Epithelial cell of esophagus (primary cell): ENCODE data around the gene TDRKH.
A peak's percentile ranks its signal among the peaks of the same experiment; 100 is the strongest.

ENCODE experiments used
- DNase-seq: peaks from one replicate; pipeline ENCODE4 v3.0.0; 2010; ENCODE audit warnings: low read depth
- H3K4me3 ChIP-seq: 2 replicates; pipeline ENCODE4 v1.5.1; 2011; ENCODE audit warnings: mild to moderate bottlenecking, low read length, control low read depth
- CTCF ChIP-seq: IDR thresholded peaks from 2 replicates; pipeline ENCODE4 v1.5.1; 2011; ENCODE audit warnings: low read depth, mild to moderate bottlenecking, low read length, control low read depth, inconsistent platforms; ENCODE audit not compliant: insufficient read depth; ENCODE audit errors: missing control alignments

Gene TDRKH

GRCh38 chr1:151837197-151837596 is 46.9 kb upstream of the TDRKH start:
- DNase-seq: no peak
- H3K4me3 ChIP-seq: no peak overlapping the region
- no peak for TF ChIP-seq CTCF

- H3K4me3 ChIP-seq: no peak overlapping the region
- no peak for TF ChIP-seq CTCF
- DNase-seq: no peak
These were observed 45.3 kb upstream of the TDRKH start for GRCh38 chr1:151835596-151835995.

GRCh38 chr1:151834239-151834638 is 43.9 kb upstream of the TDRKH start:
- TF ChIP-seq CTCF: no peak
- no peak overlapping the region for H3K4me3 ChIP-seq
- DNase-seq: no peak

- TF ChIP-seq CTCF: no peak
- no peak overlapping the region for H3K4me3 ChIP-seq
- DNase-seq: no peak
These were observed 43.0 kb upstream of the TDRKH start for GRCh38 chr1:151833172-151833900.

- H3K4me3 ChIP-seq: no peak overlapping the region
- DNase-seq: peak; percentile 74
These were observed 42.1 kb upstream of the TDRKH start for GRCh38 chr1:151832318-151832980.

GRCh38 chr1:151831605-151832004 is 41.3 kb upstream of the TDRKH start, which contains the start of gene RORC:
RORC (minus strand) TSS chr1:151831802; CDS start chr1:151831764, 38 bp downstream.
- no peak within 1 kb of the TSS for H3K4me3 ChIP-seq
- no peak for TF ChIP-seq CTCF
- no peak for DNase-seq

More at GRCh38 chr1:151832318-151832980, 42.1 kb upstream of the TDRKH start:
- no peak for TF ChIP-seq CTCF
